Thyroid gland (tissue), 4 donors: ENCODE results near the gene STIM2.

Experiments
- CTCF ChIP-seq, 6 experiments: fragments of 200-600 bp in 3 of 6; fragments of 450-650 bp in 3 of 6; sonication (generic) in 3 of 6; IDR thresholded peaks; one replicate each; pipeline ENCODE4 v1.5.1; 2016 to 2019; ENCODE audit warnings: antibody characterized with exemption in 6 of 6, mild to moderate bottlenecking in 2 of 6, inconsistent platforms in 1 of 6, moderate library complexity in 1 of 6
- POLR2A ChIP-seq, 2 donors: fragments of 450-650 bp; IDR thresholded peaks; one replicate each; pipeline ENCODE4 v1.6.1; 2017; ENCODE audit warnings: antibody characterized with exemption in 2 of 2, mild to moderate bottlenecking in 2 of 2, moderate library complexity in 1 of 2

- TF ChIP-seq CTCF (IDR thresholded peaks at IDR 0.05) (no peak), POLR2A (IDR thresholded peaks at IDR 0.05) (no peak)
Measured at GRCh38 chr4:26952891-26953290, 92.2 kb downstream of the STIM2 start.
